HepG2 (cell line): ENCODE measurements around the gene AQP10. TPM values are rescaled to one million over a fixed set of nuclear protein-coding genes. Genes with fewer than 3 reads are reported as not detected.

Source experiments
- ARHGAP35 ChIP-seq: sonication (generic); formaldehyde crosslinking; IDR thresholded peaks from 2 replicates; pipeline ENCODE4 v1.9.0; 2022; ENCODE audit warnings: mild to moderate bottlenecking, inconsistent platforms, moderate library complexity, missing genetic modification reagents, borderline replicate concordance
- FOXO4 ChIP-seq: sonication (generic); formaldehyde crosslinking; conservative IDR thresholded peaks from 2 replicates; pipeline ENCODE4 v1.8.1; 2023; ENCODE audit warnings: missing genetic modification reagents
- KDM2A ChIP-seq: sonication (generic); formaldehyde crosslinking; IDR thresholded peaks from 2 replicates; pipeline ENCODE4 v1.4.0; 2020; ENCODE audit warnings: low read depth, missing genetic modification reagents, borderline replicate concordance
- RFX5 ChIP-seq: IDR thresholded peaks from 2 replicates; pipeline ENCODE4 v1.6.1; 2011; ENCODE audit warnings: low read depth, low read length, improper control_type of control experiment
- RXRA ChIP-seq: sonication (generic); formaldehyde crosslinking; IDR thresholded peaks from 2 replicates; pipeline ENCODE4 v1.5.1; 2020; ENCODE audit warnings: missing genetic modification reagents
- SP2 ChIP-seq: sonication (generic); formaldehyde crosslinking; IDR thresholded peaks from 2 replicates; pipeline ENCODE4 v1.5.1; 2020; ENCODE audit warnings: mild to moderate bottlenecking, missing genetic modification reagents
- TBX2 ChIP-seq: sonication (generic); formaldehyde crosslinking; IDR thresholded peaks from 2 replicates; pipeline ENCODE4 v1.5.0; 2020; ENCODE audit warnings: missing genetic modification reagents, mild to moderate bottlenecking, borderline replicate concordance
- TFAP4 ChIP-seq: sonication (generic); IDR thresholded peaks from 2 replicates; pipeline ENCODE4 v1.6.1; 2016; ENCODE audit warnings: low read depth, borderline replicate concordance
- ZFP36L1 ChIP-seq: sonication (generic); formaldehyde crosslinking; IDR thresholded peaks from 2 replicates; pipeline ENCODE4 v1.8.0; 2022; ENCODE audit warnings: mild to moderate bottlenecking, missing genetic modification reagents, moderate library complexity
- ZMYM2 ChIP-seq: sonication (generic); formaldehyde crosslinking; IDR thresholded peaks from 2 replicates; pipeline ENCODE4 v1.8.0; 2022; ENCODE audit warnings: mild to moderate bottlenecking, missing genetic modification reagents
- ZNF235 ChIP-seq: sonication (generic); formaldehyde crosslinking; IDR thresholded peaks from 2 replicates; pipeline ENCODE4 v1.8.1; 2023; ENCODE audit warnings: mild to moderate bottlenecking, missing genetic modification reagents, borderline replicate concordance
- ZNF512 ChIP-seq: sonication (generic); formaldehyde crosslinking; IDR thresholded peaks from 2 replicates; pipeline ENCODE4 v1.4.0; 2020; ENCODE audit warnings: mild to moderate bottlenecking, missing genetic modification reagents
- ZNF740 ChIP-seq: sonication (generic); formaldehyde crosslinking; IDR thresholded peaks from 2 replicates; pipeline ENCODE4 v1.4.0; 2020; ENCODE audit warnings: missing genetic modification reagents
- ZNF883 ChIP-seq: sonication (generic); formaldehyde crosslinking; IDR thresholded peaks from 2 replicates; pipeline ENCODE4 v1.5.1; 2020; ENCODE audit warnings: mild to moderate bottlenecking, missing genetic modification reagents; ENCODE audit errors: not compliant biosample characterization
- polyA plus RNA-seq, 8 experiments: library from polyadenylated mRNA; depleted of rRNA in 3 of 8; stranded (reverse) in 7 of 8; unstranded in 1 of 8; fragments of >200 nt; fragmentation: Illumina TruSeq in 4 of 8; extraction: Trizol in 4 of 8; gene quantifications; 2 replicates each; pipeline versions ENCODE4 v1.2.1 to v1.2.3, GENCODE V29; 2011 to 2016; ENCODE audit warnings: low read depth in 4 of 8, missing spikeins in 1 of 8, mixed read lengths in 1 of 8; ENCODE audit not compliant: insufficient read depth in 1 of 8
- total RNA-seq, 5 experiments: library from RNA; depleted of rRNA; stranded (reverse); fragments of >200 nt; fragmentation: Illumina TruSeq; extraction: Trizol; gene quantifications; 2 replicates each; pipeline ENCODE4 v1.2.3, GENCODE V29; 2016; ENCODE audit warnings: low read depth in 1 of 5
- TF ChIP-seq, protein P1 (sequence below): sonication (generic); formaldehyde crosslinking; IDR thresholded peaks from 2 replicates; pipeline ENCODE4 v1.4.0; 2020; ENCODE audit warnings: missing genetic modification reagents, borderline replicate concordance
- TF ChIP-seq, protein P2 (sequence below): sonication (generic); formaldehyde crosslinking; IDR thresholded peaks from 2 replicates; pipeline ENCODE4 v1.4.0; 2020; ENCODE audit warnings: missing genetic modification reagents, mild to moderate bottlenecking, borderline replicate concordance

AQP10 gene
- total and polyA plus RNA-seq, 2 of the 13 experiments (the other 11 are each of a cell fraction or from before 2014, with no cell fraction given), result 0.30 TPM; not detected in 1

DNA sequence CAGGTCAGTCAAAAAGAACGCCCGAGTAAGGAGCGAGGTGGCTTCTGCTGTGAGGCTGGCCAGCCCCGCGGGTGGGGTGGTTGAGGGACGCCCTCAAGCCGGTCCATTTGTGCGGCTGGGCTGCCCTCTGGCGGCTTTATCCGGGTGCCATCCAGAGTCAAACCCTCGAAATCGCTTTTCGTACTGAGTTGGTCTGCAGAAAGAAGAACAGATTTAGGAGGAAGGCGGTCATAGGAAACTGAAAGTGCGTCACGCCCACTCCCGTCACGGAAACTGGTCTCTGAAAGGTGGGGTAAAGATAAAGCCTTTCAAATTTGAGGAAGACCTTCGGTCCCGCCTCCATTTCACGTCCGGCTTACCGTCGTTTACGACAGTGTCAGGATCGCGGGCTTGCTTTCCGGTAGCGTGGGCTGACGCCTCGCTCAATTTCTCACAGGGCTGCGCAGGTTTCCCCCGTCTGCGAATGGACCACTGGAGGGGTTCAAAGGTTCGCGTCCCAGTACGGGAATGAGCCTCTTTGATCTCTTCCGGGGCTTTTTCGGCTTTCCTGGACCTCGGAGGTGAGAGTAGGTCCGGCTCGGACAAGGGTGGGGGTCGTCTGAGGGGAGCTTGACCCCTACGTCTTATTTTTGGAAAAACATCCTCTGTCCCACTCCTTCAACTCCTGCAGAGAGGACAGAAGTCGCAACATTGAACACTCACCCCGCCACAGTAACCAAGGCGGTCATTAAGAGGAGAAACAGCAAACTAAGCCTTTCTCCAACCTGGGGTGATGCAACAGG lies 48.5 kb upstream of the AQP10 start, which contains the start of gene HAX1 (continued):
- TF ChIP-seq, protein P1, sequence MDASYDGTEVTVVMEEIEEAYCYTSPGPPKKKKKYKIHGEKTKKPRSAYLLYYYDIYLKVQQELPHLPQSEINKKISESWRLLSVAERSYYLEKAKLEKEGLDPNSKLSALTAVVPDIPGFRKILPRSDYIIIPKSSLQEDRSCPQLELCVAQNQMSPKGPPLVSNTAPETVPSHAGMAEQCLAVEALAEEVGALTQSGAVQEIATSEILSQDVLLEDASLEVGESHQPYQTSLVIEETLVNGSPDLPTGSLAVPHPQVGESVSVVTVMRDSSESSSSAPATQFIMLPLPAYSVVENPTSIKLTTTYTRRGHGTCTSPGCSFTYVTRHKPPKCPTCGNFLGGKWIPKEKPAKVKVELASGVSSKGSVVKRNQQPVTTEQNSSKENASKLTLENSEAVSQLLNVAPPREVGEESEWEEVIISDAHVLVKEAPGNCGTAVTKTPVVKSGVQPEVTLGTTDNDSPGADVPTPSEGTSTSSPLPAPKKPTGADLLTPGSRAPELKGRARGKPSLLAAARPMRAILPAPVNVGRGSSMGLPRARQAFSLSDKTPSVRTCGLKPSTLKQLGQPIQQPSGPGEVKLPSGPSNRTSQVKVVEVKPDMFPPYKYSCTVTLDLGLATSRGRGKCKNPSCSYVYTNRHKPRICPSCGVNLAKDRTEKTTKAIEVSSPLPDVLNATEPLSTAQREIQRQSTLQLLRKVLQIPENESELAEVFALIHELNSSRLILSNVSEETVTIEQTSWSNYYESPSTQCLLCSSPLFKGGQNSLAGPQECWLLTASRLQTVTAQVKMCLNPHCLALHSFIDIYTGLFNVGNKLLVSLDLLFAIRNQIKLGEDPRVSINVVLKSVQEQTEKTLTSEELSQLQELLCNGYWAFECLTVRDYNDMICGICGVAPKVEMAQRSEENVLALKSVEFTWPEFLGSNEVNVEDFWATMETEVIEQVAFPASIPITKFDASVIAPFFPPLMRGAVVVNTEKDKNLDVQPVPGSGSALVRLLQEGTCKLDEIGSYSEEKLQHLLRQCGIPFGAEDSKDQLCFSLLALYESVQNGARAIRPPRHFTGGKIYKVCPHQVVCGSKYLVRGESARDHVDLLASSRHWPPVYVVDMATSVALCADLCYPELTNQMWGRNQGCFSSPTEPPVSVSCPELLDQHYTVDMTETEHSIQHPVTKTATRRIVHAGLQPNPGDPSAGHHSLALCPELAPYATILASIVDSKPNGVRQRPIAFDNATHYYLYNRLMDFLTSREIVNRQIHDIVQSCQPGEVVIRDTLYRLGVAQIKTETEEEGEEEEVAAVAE (CRISPR knock-in tag), result no peak; the same call in 1 of the 2 replicates
- peak; percentile 79; the same call in 1 of the 2 replicates for TF ChIP-seq ARHGAP35 (CRISPR knock-in tag)
- no peak for TF ChIP-seq TFAP4
- TF ChIP-seq ZNF235 (CRISPR knock-in tag), result no peak
- TF ChIP-seq ZNF740 (CRISPR knock-in tag), result no peak
- TF ChIP-seq KDM2A (CRISPR knock-in tag), result peak; percentile 99
- no peak for TF ChIP-seq ZNF512
- no peak for TF ChIP-seq FOXO4
- peak; percentile 83 for TF ChIP-seq TBX2
- TF ChIP-seq ZNF883 (CRISPR knock-in tag), result no peak
- no peak for TF ChIP-seq SP2 (CRISPR knock-in tag)
- TF ChIP-seq, protein P2, sequence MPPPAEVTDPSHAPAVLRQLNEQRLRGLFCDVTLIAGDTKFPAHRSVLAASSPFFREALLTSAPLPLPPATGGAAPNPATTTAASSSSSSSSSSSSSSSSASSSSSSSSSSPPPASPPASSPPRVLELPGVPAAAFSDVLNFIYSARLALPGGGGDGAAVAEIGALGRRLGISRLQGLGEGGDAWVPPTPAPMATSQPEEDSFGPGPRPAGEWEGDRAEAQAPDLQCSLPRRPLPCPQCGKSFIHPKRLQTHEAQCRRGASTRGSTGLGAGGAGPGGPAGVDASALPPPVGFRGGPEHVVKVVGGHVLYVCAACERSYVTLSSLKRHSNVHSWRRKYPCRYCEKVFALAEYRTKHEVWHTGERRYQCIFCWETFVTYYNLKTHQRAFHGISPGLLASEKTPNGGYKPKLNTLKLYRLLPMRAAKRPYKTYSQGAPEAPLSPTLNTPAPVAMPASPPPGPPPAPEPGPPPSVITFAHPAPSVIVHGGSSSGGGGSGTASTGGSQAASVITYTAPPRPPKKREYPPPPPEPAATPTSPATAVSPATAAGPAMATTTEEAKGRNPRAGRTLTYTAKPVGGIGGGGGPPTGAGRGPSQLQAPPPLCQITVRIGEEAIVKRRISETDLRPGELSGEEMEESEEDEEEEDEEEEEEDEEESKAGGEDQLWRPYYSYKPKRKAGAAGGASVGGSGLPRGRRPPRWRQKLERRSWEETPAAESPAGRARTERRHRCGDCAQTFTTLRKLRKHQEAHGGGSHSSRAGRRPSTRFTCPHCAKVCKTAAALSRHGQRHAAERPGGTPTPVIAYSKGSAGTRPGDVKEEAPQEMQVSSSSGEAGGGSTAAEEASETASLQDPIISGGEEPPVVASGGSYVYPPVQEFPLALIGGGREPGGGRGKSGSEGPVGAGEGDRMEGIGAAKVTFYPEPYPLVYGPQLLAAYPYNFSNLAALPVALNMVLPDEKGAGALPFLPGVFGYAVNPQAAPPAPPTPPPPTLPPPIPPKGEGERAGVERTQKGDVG (CRISPR knock-in tag), result no peak
- no peak for TF ChIP-seq ZFP36L1 (CRISPR knock-in tag)
- peak; percentile 65; the same call in 1 of the 2 replicates for TF ChIP-seq RXRA (CRISPR knock-in tag)
- TF ChIP-seq ZMYM2 (CRISPR knock-in tag), result no peak
- TF ChIP-seq RFX5, result no peak
